Measurements from ENCODE around the gene ARHGAP9.

- TF ChIP-seq POLR2AphosphoS5 (IDR thresholded peaks at IDR 0.05) (no peak), CTCF (IDR thresholded peaks at IDR 0.05) (no peak), POLR2A (IDR thresholded peaks at IDR 0.05) (no peak), EP300 (IDR thresholded peaks at IDR 0.05) (no peak)
Observed at GRCh38 chr12:57500213-57500612, 20.5 kb upstream of the ARHGAP9 start.
